ENCODE results near the gene TMEM50A.

DNA sequence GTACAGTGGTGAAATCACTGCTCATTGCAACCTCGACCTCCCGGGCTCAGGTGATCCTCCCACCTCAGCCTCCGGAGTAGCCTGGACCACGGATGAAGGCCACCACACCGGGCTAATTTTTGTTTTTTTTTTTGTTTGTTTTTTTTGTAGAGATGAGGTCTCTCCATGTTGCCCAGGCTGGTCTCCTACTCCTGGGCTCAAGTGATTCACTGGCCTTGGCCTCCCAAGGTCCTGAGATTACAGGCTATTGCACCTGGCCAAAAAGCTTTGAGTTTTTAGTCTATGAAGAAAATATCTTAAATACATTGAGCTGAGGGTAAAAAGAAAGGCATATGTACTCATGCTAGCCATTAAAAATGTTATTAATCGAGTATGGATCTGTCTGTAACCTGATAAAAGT, 3.6 kb downstream of the TMEM50A start:
- TF ChIP-seq, protein P1, sequence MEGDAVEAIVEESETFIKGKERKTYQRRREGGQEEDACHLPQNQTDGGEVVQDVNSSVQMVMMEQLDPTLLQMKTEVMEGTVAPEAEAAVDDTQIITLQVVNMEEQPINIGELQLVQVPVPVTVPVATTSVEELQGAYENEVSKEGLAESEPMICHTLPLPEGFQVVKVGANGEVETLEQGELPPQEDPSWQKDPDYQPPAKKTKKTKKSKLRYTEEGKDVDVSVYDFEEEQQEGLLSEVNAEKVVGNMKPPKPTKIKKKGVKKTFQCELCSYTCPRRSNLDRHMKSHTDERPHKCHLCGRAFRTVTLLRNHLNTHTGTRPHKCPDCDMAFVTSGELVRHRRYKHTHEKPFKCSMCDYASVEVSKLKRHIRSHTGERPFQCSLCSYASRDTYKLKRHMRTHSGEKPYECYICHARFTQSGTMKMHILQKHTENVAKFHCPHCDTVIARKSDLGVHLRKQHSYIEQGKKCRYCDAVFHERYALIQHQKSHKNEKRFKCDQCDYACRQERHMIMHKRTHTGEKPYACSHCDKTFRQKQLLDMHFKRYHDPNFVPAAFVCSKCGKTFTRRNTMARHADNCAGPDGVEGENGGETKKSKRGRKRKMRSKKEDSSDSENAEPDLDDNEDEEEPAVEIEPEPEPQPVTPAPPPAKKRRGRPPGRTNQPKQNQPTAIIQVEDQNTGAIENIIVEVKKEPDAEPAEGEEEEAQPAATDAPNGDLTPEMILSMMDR (IDR thresholded peaks at IDR 0.05; ENCODE audit: extremely low read depth in 1 of 2, insufficient read depth in 1 of 2, low read depth in 1 of 2, low read length in 2 of 2), result no peak
- TF ChIP-seq EZH2 (IDR thresholded peaks at IDR 0.05; ENCODE audit: borderline replicate concordance, low read depth, low read length, severe bottlenecking) (no peak), POLR2A (IDR thresholded peaks at IDR 0.05; ENCODE audit: low read depth, low read length) (no peak), FOS (IDR thresholded peaks at IDR 0.05; ENCODE audit: borderline replicate concordance, insufficient read depth, low read length) (no peak), POLR2AphosphoS5 (IDR thresholded peaks at IDR 0.05; ENCODE audit: insufficient read depth, low read depth, low read length) (no peak), GATA2 (IDR thresholded peaks at IDR 0.05; ENCODE audit: insufficient read depth, insufficient read length, low read depth, low read length) (no peak), MYC (IDR thresholded peaks at IDR 0.05; ENCODE audit: low read depth, low read length) (no peak), JUN (IDR thresholded peaks at IDR 0.05; ENCODE audit: borderline replicate concordance, insufficient read depth, insufficient read length, low read depth) (no peak)
- TF ChIP-seq, protein P2, sequence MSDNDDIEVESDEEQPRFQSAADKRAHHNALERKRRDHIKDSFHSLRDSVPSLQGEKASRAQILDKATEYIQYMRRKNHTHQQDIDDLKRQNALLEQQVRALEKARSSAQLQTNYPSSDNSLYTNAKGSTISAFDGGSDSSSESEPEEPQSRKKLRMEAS (IDR thresholded peaks at IDR 0.05; ENCODE audit: insufficient read depth, insufficient read length), result no peak

Measured in endothelial cell of umbilical vein (primary cell).